ENCODE measurements around the gene RXYLT1. TPM values are rescaled to one million over a fixed set of nuclear protein-coding genes. Genes with fewer than 3 reads are reported as not detected.

RXYLT1 gene
- total RNA-seq, 1 experiment from 2014 or later: 16.6 TPM

Other genes with a start within 250 kb of the RXYLT1 start
- 1.3 and 1.7 TPM in 2 replicates for gene DPY19L2, start 111.4 kb upstream of the RXYLT1 start, total RNA-seq (2014; rRNA removed; shearing (Covaris generic))
- 0.92 and 0.97 TPM in 2 replicates for gene SRGAP1, start 64.8 kb downstream of the RXYLT1 start, total RNA-seq (2014; rRNA removed; shearing (Covaris generic))